ENCODE results near the gene ADAMTSL1.

DNA sequence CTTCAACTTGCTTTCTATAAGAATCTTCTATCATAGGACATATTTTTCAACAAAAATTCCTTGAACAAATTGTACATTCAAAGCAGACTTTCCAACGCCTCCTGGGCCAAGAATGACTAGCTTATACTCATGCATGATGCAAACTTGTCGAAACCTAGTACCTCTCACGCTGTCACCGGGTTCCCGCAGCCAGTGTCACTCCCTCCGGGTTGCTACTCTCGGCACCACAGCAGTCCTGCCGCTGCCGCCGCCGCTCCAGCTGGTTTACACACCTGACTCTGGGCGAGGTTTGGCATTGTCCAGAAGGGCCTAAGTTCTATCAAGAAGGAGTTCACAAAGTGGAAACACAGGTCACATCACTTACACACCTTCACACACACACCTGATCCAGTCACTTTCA is 244.4 kb downstream of the ADAMTSL1 start:
- TF ChIP-seq POLR2A (IDR thresholded peaks at IDR 0.05) = no peak
- TF ChIP-seq, protein P1, sequence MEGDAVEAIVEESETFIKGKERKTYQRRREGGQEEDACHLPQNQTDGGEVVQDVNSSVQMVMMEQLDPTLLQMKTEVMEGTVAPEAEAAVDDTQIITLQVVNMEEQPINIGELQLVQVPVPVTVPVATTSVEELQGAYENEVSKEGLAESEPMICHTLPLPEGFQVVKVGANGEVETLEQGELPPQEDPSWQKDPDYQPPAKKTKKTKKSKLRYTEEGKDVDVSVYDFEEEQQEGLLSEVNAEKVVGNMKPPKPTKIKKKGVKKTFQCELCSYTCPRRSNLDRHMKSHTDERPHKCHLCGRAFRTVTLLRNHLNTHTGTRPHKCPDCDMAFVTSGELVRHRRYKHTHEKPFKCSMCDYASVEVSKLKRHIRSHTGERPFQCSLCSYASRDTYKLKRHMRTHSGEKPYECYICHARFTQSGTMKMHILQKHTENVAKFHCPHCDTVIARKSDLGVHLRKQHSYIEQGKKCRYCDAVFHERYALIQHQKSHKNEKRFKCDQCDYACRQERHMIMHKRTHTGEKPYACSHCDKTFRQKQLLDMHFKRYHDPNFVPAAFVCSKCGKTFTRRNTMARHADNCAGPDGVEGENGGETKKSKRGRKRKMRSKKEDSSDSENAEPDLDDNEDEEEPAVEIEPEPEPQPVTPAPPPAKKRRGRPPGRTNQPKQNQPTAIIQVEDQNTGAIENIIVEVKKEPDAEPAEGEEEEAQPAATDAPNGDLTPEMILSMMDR (IDR thresholded peaks at IDR 0.05) = no peak
